ENCODE measurements around the gene DNAH10. TPM values are rescaled to one million over a fixed set of nuclear protein-coding genes. Genes with fewer than 3 reads are reported as not detected.

Gene DNAH10
- total RNA-seq, 2 donors from 2014 or later = 0.09 to 0.64 TPM

DNA sequence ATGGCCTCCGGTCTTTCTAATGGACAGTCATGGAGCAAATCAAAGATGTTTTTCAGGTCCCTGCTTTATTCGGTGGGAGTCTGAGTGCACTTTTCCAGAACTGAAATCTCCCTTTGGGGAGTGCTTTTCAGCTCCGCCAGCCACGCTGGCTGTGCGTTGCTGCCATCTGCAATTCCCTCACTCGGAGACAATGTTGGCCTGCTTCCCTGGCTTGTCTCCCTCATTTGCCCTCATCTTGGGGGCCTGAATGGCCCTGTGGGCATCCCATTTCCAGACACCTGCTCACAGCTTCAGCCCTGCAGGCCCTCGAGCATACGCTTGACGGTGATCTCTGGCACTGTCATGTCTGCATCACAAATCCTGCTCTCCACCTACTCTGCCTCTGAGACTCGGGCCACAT, 106.7 kb downstream of the DNAH10 start:
- TF ChIP-seq, protein P1, sequence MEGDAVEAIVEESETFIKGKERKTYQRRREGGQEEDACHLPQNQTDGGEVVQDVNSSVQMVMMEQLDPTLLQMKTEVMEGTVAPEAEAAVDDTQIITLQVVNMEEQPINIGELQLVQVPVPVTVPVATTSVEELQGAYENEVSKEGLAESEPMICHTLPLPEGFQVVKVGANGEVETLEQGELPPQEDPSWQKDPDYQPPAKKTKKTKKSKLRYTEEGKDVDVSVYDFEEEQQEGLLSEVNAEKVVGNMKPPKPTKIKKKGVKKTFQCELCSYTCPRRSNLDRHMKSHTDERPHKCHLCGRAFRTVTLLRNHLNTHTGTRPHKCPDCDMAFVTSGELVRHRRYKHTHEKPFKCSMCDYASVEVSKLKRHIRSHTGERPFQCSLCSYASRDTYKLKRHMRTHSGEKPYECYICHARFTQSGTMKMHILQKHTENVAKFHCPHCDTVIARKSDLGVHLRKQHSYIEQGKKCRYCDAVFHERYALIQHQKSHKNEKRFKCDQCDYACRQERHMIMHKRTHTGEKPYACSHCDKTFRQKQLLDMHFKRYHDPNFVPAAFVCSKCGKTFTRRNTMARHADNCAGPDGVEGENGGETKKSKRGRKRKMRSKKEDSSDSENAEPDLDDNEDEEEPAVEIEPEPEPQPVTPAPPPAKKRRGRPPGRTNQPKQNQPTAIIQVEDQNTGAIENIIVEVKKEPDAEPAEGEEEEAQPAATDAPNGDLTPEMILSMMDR (conservative IDR thresholded peaks at IDR 0.05) = no peak
- H3K27ac Mint-ChIP-seq = no peak overlapping the region
- no peaks in the 10 kb centered on the region for H3K9me3 Mint-ChIP-seq
- no peaks in the 10 kb centered on the region for H3K36me3 ChIP-seq (ENCODE audit: control insufficient read depth, insufficient read depth, low read length)
- no peaks in the 10 kb centered on the region for H3K27me3 ChIP-seq (ENCODE audit: control insufficient read depth, insufficient read depth, low read length, poor library complexity, severe bottlenecking)
- no peak overlapping the region for H3K9ac ChIP-seq (ENCODE audit: extremely low read depth, low read length, poor library complexity, severe bottlenecking)
- H3K4me1 Mint-ChIP-seq = no peaks in the 10 kb centered on the region
- peaks cover 29% of the 10 kb centered on the region for H3K27me3 Mint-ChIP-seq (ENCODE audit: insufficient read depth)
- no peak overlapping the region for H3K4me3 Mint-ChIP-seq
- H3K4me1 ChIP-seq (ENCODE audit: control insufficient read depth, insufficient read depth, low read length) = no peaks in the 10 kb centered on the region
- H3K27ac ChIP-seq (ENCODE audit: low read depth, low read length) = no peak overlapping the region
- 91 to 96% methylated on average over 8 to 10 of the region's 10 CpGs for WGBS, 2 experiments (ENCODE audit: insufficient coverage in 1 of 2, insufficient read length in 1 of 2)
- no peak for DNase-seq
- H3K36me3 Mint-ChIP-seq (ENCODE audit: low read depth) = no peaks in the 10 kb centered on the region
- no peaks in the 10 kb centered on the region for H3K9me3 ChIP-seq (ENCODE audit: control insufficient read depth, low read length)
- no peak overlapping the region for H3K4me3 ChIP-seq (ENCODE audit: low read length)

DNA sequence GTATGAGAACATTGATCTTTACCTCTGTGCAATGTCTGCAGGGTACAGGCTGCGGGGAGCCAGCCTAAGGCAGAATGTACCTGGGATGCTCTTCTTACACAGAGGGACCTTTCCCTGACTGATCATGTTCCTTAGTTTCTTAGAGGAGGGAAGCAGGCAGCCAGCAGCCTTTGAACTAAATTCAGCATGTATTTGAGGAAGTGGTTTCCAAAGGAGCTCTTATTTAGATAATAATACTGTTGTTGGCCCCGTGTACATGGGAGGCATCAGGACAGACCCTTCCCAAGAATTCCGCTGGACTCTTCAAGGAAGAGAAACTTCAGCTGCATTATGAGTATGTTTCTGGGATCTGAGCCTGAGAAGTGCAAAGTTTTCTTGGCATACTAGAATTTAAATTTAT, 111.7 kb downstream of the DNAH10 start:
- Histone ChIP-seq H3K36me3 (ENCODE audit: control insufficient read depth, insufficient read depth, low read length) (no peaks in the 10 kb centered on the region), H3K4me3 (ENCODE audit: low read length) (no peak overlapping the region), H3K27me3 (ENCODE audit: control insufficient read depth, insufficient read depth, low read length, poor library complexity, severe bottlenecking) (peaks cover 11% of the 10 kb centered on the region), H3K27ac (ENCODE audit: low read depth, low read length) (no peak overlapping the region), H3K9ac (ENCODE audit: extremely low read depth, low read length, poor library complexity, severe bottlenecking) (no peak overlapping the region), H3K4me1 (ENCODE audit: control insufficient read depth, insufficient read depth, low read length) (no peaks in the 10 kb centered on the region), H3K9me3 (ENCODE audit: control insufficient read depth, low read length) (no peaks in the 10 kb centered on the region)
- Mint-ChIP-seq H3K4me1 (no peaks in the 10 kb centered on the region), H3K36me3 (ENCODE audit: low read depth) (no peaks in the 10 kb centered on the region), H3K4me3 (no peak overlapping the region), H3K9me3 (no peaks in the 10 kb centered on the region), H3K27me3 (ENCODE audit: insufficient read depth) (peaks cover 32% of the 10 kb centered on the region), H3K27ac (no peak overlapping the region)
- TF ChIP-seq, protein P1 (conservative IDR thresholded peaks at IDR 0.05) = no peak
- no peak for DNase-seq
- 83 to 88% methylated on average over 2 to 3 of the region's 3 CpGs for WGBS, 2 experiments (ENCODE audit: insufficient coverage in 1 of 2, insufficient read length in 1 of 2)

DNA sequence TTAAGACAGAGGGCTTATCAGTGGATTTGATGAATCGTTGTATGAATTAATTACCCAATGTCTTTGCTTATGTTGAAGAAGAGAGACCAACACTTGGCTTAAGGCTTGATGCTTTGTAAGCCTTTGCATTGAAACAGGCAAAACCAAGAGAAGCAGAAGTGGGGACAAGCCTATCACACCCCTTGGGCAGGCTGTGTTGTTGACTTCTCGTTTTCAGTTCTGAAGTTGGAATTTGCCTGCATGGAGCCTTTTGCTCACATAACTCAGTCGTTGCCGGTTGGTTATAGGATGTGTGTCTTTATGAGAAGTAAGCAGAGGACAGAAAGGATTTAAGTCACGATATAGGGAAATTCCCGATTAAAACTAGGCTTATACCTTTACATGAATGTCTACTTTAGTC, 115.9 kb downstream of the DNAH10 start:
- Histone ChIP-seq H3K9me3 (ENCODE audit: control insufficient read depth, low read length) (no peaks in the 10 kb centered on the region), H3K4me3 (ENCODE audit: low read length) (no peak overlapping the region), H3K27me3 (ENCODE audit: control insufficient read depth, insufficient read depth, low read length, poor library complexity, severe bottlenecking) (peaks cover 21% of the 10 kb centered on the region), H3K36me3 (ENCODE audit: control insufficient read depth, insufficient read depth, low read length) (no peaks in the 10 kb centered on the region), H3K9ac (ENCODE audit: extremely low read depth, low read length, poor library complexity, severe bottlenecking) (no peak overlapping the region), H3K4me1 (ENCODE audit: control insufficient read depth, insufficient read depth, low read length) (no peaks in the 10 kb centered on the region), H3K27ac (ENCODE audit: low read depth, low read length) (no peak overlapping the region)
- Mint-ChIP-seq H3K27me3 (ENCODE audit: insufficient read depth) (peaks cover 23% of the 10 kb centered on the region), H3K4me1 (no peaks in the 10 kb centered on the region), H3K4me3 (no peak overlapping the region), H3K9me3 (no peaks in the 10 kb centered on the region), H3K36me3 (ENCODE audit: low read depth) (no peaks in the 10 kb centered on the region), H3K27ac (no peak overlapping the region)
- TF ChIP-seq, protein P1 (conservative IDR thresholded peaks at IDR 0.05) = no peak
- 88% methylated on average over 5 to 6 of the region's 6 CpGs for WGBS, 2 experiments (ENCODE audit: insufficient coverage in 1 of 2, insufficient read length in 1 of 2)
- no peak for DNase-seq
